ENCODE results near the gene SLC35D1. TPM values are rescaled to one million over a fixed set of nuclear protein-coding genes. Genes with fewer than 3 reads are reported as not detected.

The SLC35D1 gene
- total and polyA plus RNA-seq, 2 of the 13 experiments (the other 11 are each of a cell fraction or from before 2014, with no cell fraction given), result 12.4 to 41.5 TPM

DNA sequence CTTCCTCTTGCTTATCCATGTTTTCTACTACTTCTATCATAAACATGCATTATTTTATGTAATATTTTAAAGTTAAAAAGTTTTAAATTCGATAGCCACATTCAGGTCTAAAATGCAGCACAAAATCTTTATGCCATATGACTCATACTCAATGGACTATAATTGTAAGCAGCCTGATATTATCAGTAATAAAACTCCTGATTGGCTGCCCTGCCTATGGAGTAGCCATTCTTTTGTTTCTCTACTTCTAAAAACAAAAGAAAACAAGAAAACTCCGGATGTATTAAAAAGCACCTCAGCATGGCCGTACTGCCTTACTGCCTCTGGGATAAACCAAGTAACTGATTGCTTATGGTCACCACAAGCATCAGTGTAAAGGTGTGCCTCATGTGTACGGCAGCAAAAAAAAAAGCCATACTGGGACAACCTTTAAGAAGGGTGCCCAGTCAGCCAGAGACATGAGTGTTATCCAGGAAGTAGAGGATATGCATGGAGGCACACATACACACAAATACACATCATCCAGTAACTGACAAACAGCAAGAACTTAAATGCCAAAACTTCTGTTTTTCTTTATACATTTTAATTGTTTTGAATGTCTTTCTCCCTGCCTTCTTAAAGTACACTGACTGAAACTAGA, 9.2 kb downstream of the SLC35D1 start:
- no peak for FAIRE-seq
- BruUV-seq (replicated peaks), result no TSS peak
- no peaks in the 10 kb centered on the region for H3K4me1 ChIP-seq (ENCODE audit: insufficient read depth, low read length)
- no peak overlapping the region for H2AFZ ChIP-seq (ENCODE audit: low read length)
- WGBS (ENCODE audit: low lambda C conversion rate), result over 99% methylated on average over 4 of the region's 4 CpGs
- H3K36me3 ChIP-seq (replicated peaks in 1 of 2; ENCODE audit: control insufficient read depth in 1 of 2, insufficient read depth in 2 of 2, low read length in 2 of 2), result peaks cover 11 to 75% of the 10 kb centered on the region in 2 experiments
- TF ChIP-seq SATB2 (CRISPR knock-in tag; IDR thresholded peaks at IDR 0.05), result no peak
- no peak for TF ChIP-seq ARHGAP35 (CRISPR knock-in tag; IDR thresholded peaks at IDR 0.05; ENCODE audit: borderline replicate concordance)
- TF ChIP-seq CREM (IDR thresholded peaks at IDR 0.05), result no peak
- no peak for TF ChIP-seq CREM (CRISPR knock-in tag; IDR thresholded peaks at IDR 0.05)
- no peak for TF ChIP-seq CHD4 (IDR thresholded peaks at IDR 0.05; ENCODE audit: borderline replicate concordance, low read length)
- TF ChIP-seq, protein P1, sequence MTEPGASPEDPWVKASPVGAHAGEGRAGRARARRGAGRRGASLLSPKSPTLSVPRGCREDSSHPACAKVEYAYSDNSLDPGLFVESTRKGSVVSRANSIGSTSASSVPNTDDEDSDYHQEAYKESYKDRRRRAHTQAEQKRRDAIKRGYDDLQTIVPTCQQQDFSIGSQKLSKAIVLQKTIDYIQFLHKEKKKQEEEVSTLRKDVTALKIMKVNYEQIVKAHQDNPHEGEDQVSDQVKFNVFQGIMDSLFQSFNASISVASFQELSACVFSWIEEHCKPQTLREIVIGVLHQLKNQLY (CRISPR knock-in tag; IDR thresholded peaks at IDR 0.05), result no peak
- in situ Hi-C loops (cut with HindIII; ENCODE audit: extremely low pct_ligation_motif_present, low pct_unique_long_range_greater_than_20kb) (no loop called here), intact Hi-C loops (cut with micrococcal nuclease; ENCODE audit: unreplicated experiment) (no loop called here)
- no peak overlapping the region for H3K27ac ChIP-seq (ENCODE audit: extremely low read length, insufficient read depth, low read length)
- H3K4me3 ChIP-seq (replicated peaks in 1 of 3; ENCODE audit: insufficient read depth in 1 of 3, low read depth in 2 of 3, low read length in 3 of 3), result no peak overlapping the region
- DNase-seq (ENCODE audit: low spot score), result no peak
- CTCF ChIA-PET (ENCODE audit: low intra/inter-chr PET ratio, low total read pairs), result no interaction called here
- POLR2A ChIA-PET, result no interaction called here
- ATAC-seq, result no peak
- no peaks in the 10 kb centered on the region for H4K20me1 ChIP-seq (ENCODE audit: insufficient read depth, low read length)
- no peak overlapping the region for H3K9ac ChIP-seq (ENCODE audit: insufficient read depth, low read depth, low read length)
- no peak overlapping the region for H3K4me2 ChIP-seq (ENCODE audit: low read depth, low read length)
- H3K79me2 ChIP-seq (ENCODE audit: insufficient read depth, low read length), result peaks cover 7% of the 10 kb centered on the region
- H3K27me3 ChIP-seq (ENCODE audit: control insufficient read depth in 1 of 2, insufficient read depth in 2 of 2, low read length in 2 of 2), result no peaks in the 10 kb centered on the region
- no peaks in the 10 kb centered on the region for H3K9me3 ChIP-seq (ENCODE audit: low read length)

DNA sequence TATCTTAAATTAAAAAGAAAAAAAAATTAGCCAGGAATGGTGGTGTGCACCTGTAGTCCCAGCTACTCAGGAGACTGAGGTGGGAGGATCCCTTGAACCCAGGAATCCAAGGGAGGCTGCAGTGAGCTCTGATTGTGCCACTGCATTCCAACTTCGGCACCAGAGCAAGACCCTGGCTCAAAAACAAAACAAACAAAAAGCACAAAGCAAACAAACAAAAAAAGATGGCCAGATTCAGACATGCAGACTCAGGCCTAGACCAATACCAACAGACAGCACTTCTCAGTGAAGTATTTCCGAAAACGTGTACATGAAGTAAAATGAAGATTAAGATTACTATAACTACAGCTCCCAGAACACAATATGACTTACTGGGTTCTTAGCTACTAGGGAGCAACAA, 10.6 kb downstream of the SLC35D1 start:
- POLR2A ChIA-PET, result no interaction called here
- Histone ChIP-seq H3K4me3 (replicated peaks in 1 of 3; ENCODE audit: insufficient read depth in 1 of 3, low read depth in 2 of 3, low read length in 3 of 3) (no peak overlapping the region), H4K20me1 (ENCODE audit: insufficient read depth, low read length) (no peaks in the 10 kb centered on the region), H3K9ac (ENCODE audit: insufficient read depth, low read depth, low read length) (no peak overlapping the region), H3K27me3 (ENCODE audit: control insufficient read depth in 1 of 2, insufficient read depth in 2 of 2, low read length in 2 of 2) (no peaks in the 10 kb centered on the region), H3K36me3 (replicated peaks in 1 of 2; ENCODE audit: control insufficient read depth in 1 of 2, insufficient read depth in 2 of 2, low read length in 2 of 2) (peaks cover 15 to 81% of the 10 kb centered on the region in 2 experiments), H2AFZ (ENCODE audit: low read length) (no peak overlapping the region), H3K27ac (ENCODE audit: extremely low read length, insufficient read depth, low read length) (no peak overlapping the region), H3K79me2 (ENCODE audit: insufficient read depth, low read length) (peaks cover 7% of the 10 kb centered on the region), H3K4me2 (ENCODE audit: low read depth, low read length) (no peak overlapping the region), H3K9me3 (ENCODE audit: low read length) (no peaks in the 10 kb centered on the region), H3K4me1 (ENCODE audit: insufficient read depth, low read length) (no peaks in the 10 kb centered on the region)
- intact Hi-C loops (cut with micrococcal nuclease; ENCODE audit: unreplicated experiment) (no loop called here), in situ Hi-C loops (cut with HindIII; ENCODE audit: extremely low pct_ligation_motif_present, low pct_unique_long_range_greater_than_20kb) (no loop called here)
- no peak for DNase-seq (ENCODE audit: low spot score)
- no peak for ATAC-seq
- 71% methylated on average over 3 of the region's 3 CpGs for WGBS (ENCODE audit: low lambda C conversion rate)
- FAIRE-seq, result no peak
- CTCF ChIA-PET (ENCODE audit: low intra/inter-chr PET ratio, low total read pairs), result no interaction called here
- no TSS peak for BruUV-seq (replicated peaks)
- TF ChIP-seq, protein P2, sequence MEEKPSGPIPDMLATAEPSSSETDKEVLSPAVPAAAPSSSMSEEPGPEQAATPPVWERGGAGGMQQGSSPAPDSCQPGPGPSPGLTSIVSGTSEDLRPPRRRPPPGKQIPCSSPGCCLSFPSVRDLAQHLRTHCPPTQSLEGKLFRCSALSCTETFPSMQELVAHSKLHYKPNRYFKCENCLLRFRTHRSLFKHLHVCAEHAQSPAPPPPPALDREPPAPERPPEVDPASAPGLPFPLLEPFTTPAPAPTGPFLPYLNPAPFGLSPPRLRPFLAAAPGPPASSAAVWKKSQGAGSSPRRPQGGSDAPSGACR (CRISPR knock-in tag; IDR thresholded peaks at IDR 0.05), result no peak
- TF ChIP-seq SMAD9 (CRISPR knock-in tag; IDR thresholded peaks at IDR 0.05) (no peak), ZNF331 (CRISPR knock-in tag; IDR thresholded peaks at IDR 0.05) (no peak), HOXA7 (CRISPR knock-in tag; IDR thresholded peaks at IDR 0.05) (no peak), RXRA (CRISPR knock-in tag; IDR thresholded peaks at IDR 0.05) (no peak), ZNF569 (CRISPR knock-in tag; IDR thresholded peaks at IDR 0.05; ENCODE audit: borderline replicate concordance) (no peak), ZNF205 (CRISPR knock-in tag; IDR thresholded peaks at IDR 0.05) (no peak), TCF7 (IDR thresholded peaks at IDR 0.05; ENCODE audit: low read depth) (no peak), SRF (IDR thresholded peaks at IDR 0.05; ENCODE audit: low read depth, low read length) (no peak)
- TF ChIP-seq, protein P3, sequence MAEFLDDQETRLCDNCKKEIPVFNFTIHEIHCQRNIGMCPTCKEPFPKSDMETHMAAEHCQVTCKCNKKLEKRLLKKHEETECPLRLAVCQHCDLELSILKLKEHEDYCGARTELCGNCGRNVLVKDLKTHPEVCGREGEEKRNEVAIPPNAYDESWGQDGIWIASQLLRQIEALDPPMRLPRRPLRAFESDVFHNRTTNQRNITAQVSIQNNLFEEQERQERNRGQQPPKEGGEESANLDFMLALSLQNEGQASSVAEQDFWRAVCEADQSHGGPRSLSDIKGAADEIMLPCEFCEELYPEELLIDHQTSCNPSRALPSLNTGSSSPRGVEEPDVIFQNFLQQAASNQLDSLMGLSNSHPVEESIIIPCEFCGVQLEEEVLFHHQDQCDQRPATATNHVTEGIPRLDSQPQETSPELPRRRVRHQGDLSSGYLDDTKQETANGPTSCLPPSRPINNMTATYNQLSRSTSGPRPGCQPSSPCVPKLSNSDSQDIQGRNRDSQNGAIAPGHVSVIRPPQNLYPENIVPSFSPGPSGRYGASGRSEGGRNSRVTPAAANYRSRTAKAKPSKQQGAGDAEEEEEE (CRISPR knock-in tag; IDR thresholded peaks at IDR 0.05; ENCODE audit: borderline replicate concordance), result no peak
- TF ChIP-seq, protein P4, sequence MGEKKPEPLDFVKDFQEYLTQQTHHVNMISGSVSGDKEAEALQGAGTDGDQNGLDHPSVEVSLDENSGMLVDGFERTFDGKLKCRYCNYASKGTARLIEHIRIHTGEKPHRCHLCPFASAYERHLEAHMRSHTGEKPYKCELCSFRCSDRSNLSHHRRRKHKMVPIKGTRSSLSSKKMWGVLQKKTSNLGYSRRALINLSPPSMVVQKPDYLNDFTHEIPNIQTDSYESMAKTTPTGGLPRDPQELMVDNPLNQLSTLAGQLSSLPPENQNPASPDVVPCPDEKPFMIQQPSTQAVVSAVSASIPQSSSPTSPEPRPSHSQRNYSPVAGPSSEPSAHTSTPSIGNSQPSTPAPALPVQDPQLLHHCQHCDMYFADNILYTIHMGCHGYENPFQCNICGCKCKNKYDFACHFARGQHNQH (CRISPR knock-in tag; IDR thresholded peaks at IDR 0.05), result no peak
